Measurements from ENCODE around the gene HIVEP1. TPM values are rescaled to one million over a fixed set of nuclear protein-coding genes. Genes with fewer than 3 reads are reported as not detected.

Gene HIVEP1
- total RNA-seq, 1 donor = 27.7 TPM

GRCh38 chr6:11992086-11992485 is 20.0 kb upstream of the HIVEP1 start:
- DNase-seq (ENCODE audit: low read depth in 2 of 3, low spot score in 2 of 3) = no peak

DNA sequence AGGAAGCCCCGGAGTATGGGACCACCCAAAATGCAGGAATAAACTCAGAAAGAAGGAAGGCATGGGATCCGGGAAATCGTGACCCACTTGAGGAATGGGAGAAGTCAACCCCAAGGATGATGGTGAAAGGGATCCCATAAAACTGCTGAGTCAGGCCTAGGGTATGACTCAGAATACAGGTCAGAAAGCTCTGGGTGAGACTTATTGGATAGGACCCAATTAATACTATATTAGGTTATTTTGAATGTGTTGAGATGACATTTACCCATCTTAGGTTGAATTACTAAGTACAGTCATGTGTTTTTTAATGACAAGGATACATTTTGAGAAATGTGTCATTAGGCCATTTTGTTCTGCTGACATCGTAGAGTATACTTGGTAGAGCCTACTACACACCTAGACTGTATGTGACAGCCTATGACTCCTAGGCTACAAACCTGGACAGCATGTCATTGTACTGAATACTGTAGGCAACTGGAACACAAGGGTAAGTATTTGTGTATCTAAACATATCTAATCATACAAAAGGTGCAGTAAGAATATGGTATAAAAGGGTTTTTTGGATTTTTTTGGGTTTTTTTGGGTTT is 17.1 kb upstream of the HIVEP1 start:
- no peak for DNase-seq (ENCODE audit: low read depth in 2 of 3, low spot score in 2 of 3)

DNA sequence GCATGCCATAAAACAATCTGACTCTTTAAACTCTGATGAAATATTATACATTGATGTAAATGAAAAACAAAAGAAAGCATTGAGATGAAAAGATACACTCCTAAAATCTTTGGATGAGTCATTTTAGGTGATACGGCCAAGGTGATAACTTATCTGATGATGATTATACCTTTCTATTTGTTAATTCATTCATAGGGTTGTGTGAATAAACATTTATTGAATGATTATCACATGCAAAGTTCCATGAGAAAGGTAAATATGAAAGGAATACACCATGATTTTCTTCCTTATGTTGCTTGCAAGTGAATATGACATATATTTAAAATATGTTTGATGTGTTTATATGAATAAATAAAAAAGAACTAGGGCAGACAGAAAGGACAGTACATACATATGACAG is 15.4 kb upstream of the HIVEP1 start:
- no peak for DNase-seq (ENCODE audit: low read depth in 2 of 3, low spot score in 2 of 3)

DNA sequence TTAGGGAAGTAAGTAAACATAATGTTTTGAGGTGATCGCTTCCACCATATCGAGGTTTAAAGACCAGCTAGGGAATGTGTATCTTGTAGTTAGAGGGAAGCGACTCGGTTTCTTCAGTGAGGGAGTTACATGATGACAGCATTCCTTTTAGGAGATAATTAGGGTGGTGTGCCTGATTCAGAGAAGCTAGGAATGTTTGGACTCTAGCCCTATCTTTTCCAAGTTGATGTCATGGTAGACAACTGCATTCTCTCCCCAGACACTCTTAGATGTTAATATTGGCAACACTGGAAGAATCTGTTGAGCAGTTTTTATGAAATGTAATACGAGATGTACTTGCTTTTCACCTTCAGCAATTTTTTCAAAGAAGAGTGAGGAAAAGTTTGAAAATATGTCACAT is 12.9 kb upstream of the HIVEP1 start:
- no peak for DNase-seq (ENCODE audit: low read depth in 2 of 3, low spot score in 2 of 3)

- DNase-seq (ENCODE audit: low read depth in 2 of 3, low spot score in 2 of 3) = no peak
These were observed 11.9 kb upstream of the HIVEP1 start for GRCh38 chr6:12000174-12000573.

DNA sequence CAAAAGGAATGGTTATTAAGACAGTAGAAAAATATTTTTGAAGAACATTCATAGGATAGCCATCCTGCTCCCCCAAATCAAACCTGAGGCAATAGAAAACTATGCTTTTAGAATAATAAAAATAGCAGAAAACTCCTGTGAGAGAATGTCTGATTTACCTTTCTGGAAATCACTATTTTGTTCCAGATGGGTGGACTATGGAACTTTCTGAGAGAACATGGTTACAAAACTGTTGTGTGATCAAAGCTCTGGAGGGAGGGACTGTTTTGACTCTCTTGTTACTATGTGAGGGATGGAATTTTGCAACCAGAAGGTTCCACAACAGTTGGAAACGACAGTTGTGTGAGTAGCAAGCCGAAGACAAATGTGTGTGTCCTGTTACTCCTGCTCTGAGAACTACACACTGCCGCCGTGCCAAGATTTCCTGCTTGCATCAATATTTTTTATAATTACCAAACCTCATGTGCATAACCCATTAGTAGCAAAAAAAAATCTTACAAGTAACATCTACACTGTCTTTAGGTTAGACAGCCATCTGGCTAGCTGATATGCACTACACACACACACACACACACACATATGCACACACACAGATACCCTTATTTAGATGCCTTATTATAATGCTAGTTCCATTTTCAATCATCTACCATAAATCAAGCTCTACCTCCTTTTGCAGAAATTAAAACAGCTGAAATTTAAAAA is 11.0 kb upstream of the HIVEP1 start:
- no peak for DNase-seq (ENCODE audit: low read depth in 2 of 3, low spot score in 2 of 3)

- peak in 1 of 3 donors; percentile 36 for DNase-seq (ENCODE audit: low read depth in 2 of 3, low spot score in 2 of 3)
These were observed 10.2 kb upstream of the HIVEP1 start for GRCh38 chr6:12001706-12002435.

DNA sequence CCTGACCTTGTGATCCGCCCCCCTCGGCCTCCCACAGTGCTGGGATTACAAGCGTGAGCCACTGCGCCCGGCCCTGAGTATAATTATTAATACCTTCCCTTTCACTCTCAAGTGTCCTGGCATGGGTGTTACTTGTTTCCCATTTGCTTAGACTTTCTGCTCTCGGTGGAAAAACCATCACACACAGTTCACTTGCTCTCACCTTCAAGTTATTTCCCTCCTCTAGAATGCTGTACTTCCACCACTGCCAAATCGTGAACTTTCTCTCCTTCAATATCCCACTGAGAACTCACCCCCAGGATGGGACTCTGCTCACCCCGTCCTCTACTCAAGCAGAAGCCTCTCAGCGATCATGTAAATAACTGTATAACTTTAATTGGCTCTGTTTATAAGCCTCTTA is 4.6 kb upstream of the HIVEP1 start:
- DNase-seq (ENCODE audit: low read depth in 2 of 3, low spot score in 2 of 3) = no peak

DNA sequence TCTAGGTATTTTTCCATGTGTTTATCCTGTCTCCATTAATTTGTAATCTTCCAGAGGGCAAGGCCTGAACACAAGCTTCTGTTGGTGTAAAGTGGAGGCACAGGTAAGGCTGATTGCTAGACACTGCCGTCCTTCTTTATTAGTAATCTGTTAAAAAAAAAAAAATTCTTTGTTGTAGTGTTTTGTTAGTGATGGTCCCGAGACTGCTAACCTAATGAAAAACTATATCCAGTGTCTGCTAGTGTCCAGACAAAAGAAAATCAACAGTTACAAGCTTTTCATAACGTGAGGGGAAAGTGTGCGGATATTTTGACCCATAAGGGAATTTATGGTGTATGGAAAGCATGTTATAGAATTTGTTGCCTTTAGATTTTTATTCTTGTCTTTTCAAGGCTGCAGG is 4.2 kb upstream of the HIVEP1 start:
- DNase-seq (ENCODE audit: low read depth in 2 of 3, low spot score in 2 of 3) = no peak

- peak; percentile 65 to 94 (median 85) for DNase-seq (ENCODE audit: low read depth in 2 of 3, low spot score in 2 of 3)
These were observed 3.5 kb upstream of the HIVEP1 start for GRCh38 chr6:12008366-12009179.

- no peak for DNase-seq (ENCODE audit: low read depth in 2 of 3, low spot score in 2 of 3)
These were observed 2.9 kb upstream of the HIVEP1 start for GRCh38 chr6:12009180-12009685.

- no peak for DNase-seq (ENCODE audit: low read depth in 2 of 3, low spot score in 2 of 3)
These were observed 2.1 kb upstream of the HIVEP1 start for GRCh38 chr6:12009876-12010634.

DNA sequence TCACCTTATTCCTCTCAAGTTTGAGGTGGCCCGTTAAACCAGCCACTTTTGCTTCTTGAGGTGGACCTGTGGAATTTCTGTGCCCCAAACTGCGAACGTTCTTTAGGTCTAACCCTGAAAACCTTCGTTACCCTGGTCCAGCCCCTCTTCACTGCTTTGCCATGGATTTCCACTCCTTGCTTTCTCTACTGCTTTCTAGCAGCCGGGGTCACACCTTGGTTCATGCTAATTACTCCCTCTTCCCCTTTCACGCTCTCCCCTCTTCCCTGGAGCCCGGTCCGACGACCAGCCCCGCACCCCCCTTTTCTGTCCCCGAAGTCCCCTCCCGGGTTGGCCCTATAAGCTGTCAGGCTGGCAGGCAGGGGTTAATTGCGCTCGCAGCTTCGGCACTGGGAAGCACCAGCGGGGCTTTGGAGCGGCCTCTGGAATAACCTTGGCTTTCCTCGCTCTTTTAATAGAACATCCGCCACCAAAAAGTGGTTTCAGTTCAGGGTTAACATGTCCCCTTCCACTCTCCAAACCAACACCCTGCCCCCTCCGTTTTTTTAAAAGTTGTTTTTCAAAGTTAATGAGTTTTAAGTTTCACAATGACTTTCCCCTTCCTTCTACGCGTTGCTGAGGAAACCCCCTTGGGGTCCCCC is 1.4 kb upstream of the HIVEP1 start:
- DNase-seq (ENCODE audit: low read depth in 2 of 3, low spot score in 2 of 3) = no peak

- DNase-seq (ENCODE audit: low read depth in 2 of 3, low spot score in 2 of 3) = peak; percentile 89 to 99 (median 98)
These were observed 655 bp upstream of the HIVEP1 start for GRCh38 chr6:12011276-12012037.

- peak; percentile 43 to 89 (median 86) for DNase-seq (ENCODE audit: low read depth in 2 of 3, low spot score in 2 of 3)
These were observed 620 bp downstream of the HIVEP1 start for GRCh38 chr6:12012558-12013306.

DNA sequence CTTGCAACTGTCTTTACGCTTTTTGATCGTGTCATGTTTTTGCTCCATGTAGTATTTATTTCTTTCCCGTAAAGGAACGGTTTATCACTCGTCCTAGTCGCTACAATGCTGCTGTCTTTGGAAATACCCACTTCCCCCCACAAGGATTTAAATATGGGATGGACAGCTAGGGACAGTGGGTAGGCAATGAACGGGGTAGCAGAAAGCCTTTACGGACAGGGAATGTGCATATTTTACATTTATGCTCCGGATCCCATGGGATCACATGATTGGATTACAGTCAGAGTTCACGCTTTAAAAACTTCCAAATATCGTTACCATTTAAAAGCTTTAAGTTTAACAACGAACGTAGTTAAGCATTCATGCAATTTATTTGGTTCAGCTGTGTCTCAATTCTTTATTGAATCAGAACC is 1.2 kb downstream of the HIVEP1 start:
- no peak for DNase-seq (ENCODE audit: low read depth in 2 of 3, low spot score in 2 of 3)

- no peak for DNase-seq (ENCODE audit: low read depth in 2 of 3, low spot score in 2 of 3)
These were observed 2.1 kb downstream of the HIVEP1 start for GRCh38 chr6:12014027-12014872.

DNA sequence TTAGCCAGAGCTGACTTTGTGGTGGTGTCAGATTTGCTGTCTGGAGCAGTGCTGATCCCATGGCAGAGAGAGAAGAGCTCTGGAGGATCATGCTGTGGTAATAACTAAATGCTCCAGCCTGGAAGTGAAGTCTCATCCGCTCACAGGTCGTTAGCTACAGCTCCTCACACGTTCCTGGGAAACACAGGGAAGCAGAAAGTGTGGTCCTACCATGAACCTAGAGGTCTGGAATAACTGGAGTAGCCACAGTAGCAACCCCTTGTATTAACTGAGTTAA is 2.7 kb downstream of the HIVEP1 start:
- no peak for DNase-seq (ENCODE audit: low read depth in 2 of 3, low spot score in 2 of 3)
